HepG2 (cell line): ENCODE results near the gene BAG5. TPM values are rescaled to one million over a fixed set of nuclear protein-coding genes. Genes with fewer than 3 reads are reported as not detected.

Experiments
- CREBL2 ChIP-seq: sonication (generic); formaldehyde crosslinking; IDR thresholded peaks from 2 replicates; pipeline ENCODE4 v1.8.1; 2023; ENCODE audit warnings: missing genetic modification reagents, mild to moderate bottlenecking, borderline replicate concordance
- EEA1 ChIP-seq: sonication (generic); formaldehyde crosslinking; IDR thresholded peaks from 2 replicates; pipeline ENCODE4 v1.5.1; 2020; ENCODE audit warnings: mild to moderate bottlenecking, missing genetic modification reagents, borderline replicate concordance
- MEF2D ChIP-seq: sonication (generic); formaldehyde crosslinking; IDR thresholded peaks from 2 replicates; pipeline ENCODE4 v1.5.1; 2020; ENCODE audit warnings: mild to moderate bottlenecking, missing genetic modification reagents
- NFKB2 ChIP-seq: sonication (generic); formaldehyde crosslinking; IDR thresholded peaks from 2 replicates; pipeline ENCODE4 v1.4.0; 2020; ENCODE audit warnings: missing genetic modification reagents, borderline replicate concordance
- SRY ChIP-seq: sonication (generic); formaldehyde crosslinking; IDR thresholded peaks from 2 replicates; pipeline ENCODE4 v1.8.0; 2022; ENCODE audit warnings: mild to moderate bottlenecking, missing genetic modification reagents
- TCF12 ChIP-seq, 2 experiments: fragments of 450-650 bp in 1 of 2; sonication (generic) in 1 of 2; formaldehyde crosslinking in 1 of 2; IDR thresholded peaks; 2 replicates each; pipeline versions ENCODE4 v1.6.1 to v1.8.0; 2017 to 2022; ENCODE audit warnings: antibody characterized with exemption in 1 of 2, mild to moderate bottlenecking in 1 of 2, missing genetic modification reagents in 1 of 2, moderate library complexity in 1 of 2
- YEATS4 ChIP-seq: sonication (generic); formaldehyde crosslinking; IDR thresholded peaks from 2 replicates; pipeline ENCODE4 v1.4.0; 2020; ENCODE audit warnings: missing genetic modification reagents, borderline replicate concordance
- ZNF503 ChIP-seq: sonication (generic); formaldehyde crosslinking; IDR thresholded peaks from 2 replicates; pipeline ENCODE4 v1.4.0; 2020; ENCODE audit warnings: missing genetic modification reagents
- polyA plus RNA-seq, 8 experiments: library from polyadenylated mRNA; depleted of rRNA in 3 of 8; stranded (reverse) in 7 of 8; unstranded in 1 of 8; fragments of >200 nt; fragmentation: Illumina TruSeq in 4 of 8; extraction: Trizol in 4 of 8; gene quantifications; 2 replicates each; pipeline versions ENCODE4 v1.2.1 to v1.2.3, GENCODE V29; 2011 to 2016; ENCODE audit warnings: low read depth in 4 of 8, missing spikeins in 1 of 8, mixed read lengths in 1 of 8; ENCODE audit not compliant: insufficient read depth in 1 of 8
- total RNA-seq, 5 experiments: library from RNA; depleted of rRNA; stranded (reverse); fragments of >200 nt; fragmentation: Illumina TruSeq; extraction: Trizol; gene quantifications; 2 replicates each; pipeline ENCODE4 v1.2.3, GENCODE V29; 2016; ENCODE audit warnings: low read depth in 1 of 5
- TF ChIP-seq, protein P1 (sequence below): sonication (generic); formaldehyde crosslinking; IDR thresholded peaks from 2 replicates; pipeline ENCODE4 v1.4.0; 2020; ENCODE audit warnings: missing genetic modification reagents, borderline replicate concordance
- TF ChIP-seq, protein P2 (sequence below): sonication (generic); formaldehyde crosslinking; IDR thresholded peaks from 2 replicates; pipeline ENCODE4 v1.4.0; 2020; ENCODE audit warnings: mild to moderate bottlenecking, low read depth, missing genetic modification reagents

Gene BAG5
- total and polyA plus RNA-seq, 2 of the 13 experiments (the other 11 are each of a cell fraction or from before 2014, with no cell fraction given): 3.5 to 21.0 TPM

DNA sequence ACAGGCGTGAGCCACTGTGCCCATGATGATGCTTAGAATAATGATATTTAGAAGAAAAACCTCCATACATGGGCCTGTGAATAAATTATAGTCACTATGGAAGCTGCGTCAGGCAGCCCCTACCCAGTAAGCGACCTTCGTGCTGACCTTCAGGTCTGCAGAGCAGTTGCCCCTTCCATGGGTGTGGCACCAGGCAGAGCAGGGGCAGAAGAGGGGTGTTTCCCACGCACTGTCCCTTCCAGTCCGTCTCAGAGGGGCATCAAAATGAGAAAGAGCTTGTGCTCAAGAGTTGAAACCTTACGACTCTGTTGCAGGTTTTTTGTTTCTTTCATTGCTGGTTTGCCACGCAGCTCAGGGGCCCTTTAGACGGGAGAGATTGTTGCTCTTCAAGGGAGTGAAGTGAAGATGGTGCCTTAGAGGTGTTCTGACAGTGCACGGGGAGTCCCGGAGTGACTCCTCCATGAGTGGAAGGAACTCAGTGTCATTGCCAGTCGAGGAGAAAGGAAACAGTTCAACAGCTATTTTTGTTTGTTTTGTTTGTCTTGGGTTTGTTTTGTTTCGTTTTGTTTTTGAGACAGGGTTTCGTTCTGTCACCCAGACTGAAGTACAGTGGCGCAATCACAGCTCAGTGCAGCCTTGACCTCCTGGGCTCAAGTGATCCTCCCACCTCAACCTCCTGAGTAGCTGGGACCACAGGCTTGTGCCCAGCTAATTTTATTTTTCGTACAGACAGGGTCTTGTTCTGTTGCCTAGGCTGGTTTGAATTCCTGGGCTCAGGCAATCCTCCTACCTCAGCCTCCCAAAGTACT is 53.7 kb downstream of the BAG5 start (continued):
- TF ChIP-seq CREBL2 (CRISPR knock-in tag) (no peak), ZNF503 (no peak), YEATS4 (CRISPR knock-in tag) (no peak), EEA1 (CRISPR knock-in tag) (no peak), TCF12 (IDR thresholded peaks at IDR 0.05) (no peak), TCF12 (CRISPR knock-in tag; IDR thresholded peaks at IDR 0.05) (no peak), SRY (CRISPR knock-in tag) (no peak), NFKB2 (no peak), MEF2D (CRISPR knock-in tag) (no peak)
- TF ChIP-seq, protein P1, sequence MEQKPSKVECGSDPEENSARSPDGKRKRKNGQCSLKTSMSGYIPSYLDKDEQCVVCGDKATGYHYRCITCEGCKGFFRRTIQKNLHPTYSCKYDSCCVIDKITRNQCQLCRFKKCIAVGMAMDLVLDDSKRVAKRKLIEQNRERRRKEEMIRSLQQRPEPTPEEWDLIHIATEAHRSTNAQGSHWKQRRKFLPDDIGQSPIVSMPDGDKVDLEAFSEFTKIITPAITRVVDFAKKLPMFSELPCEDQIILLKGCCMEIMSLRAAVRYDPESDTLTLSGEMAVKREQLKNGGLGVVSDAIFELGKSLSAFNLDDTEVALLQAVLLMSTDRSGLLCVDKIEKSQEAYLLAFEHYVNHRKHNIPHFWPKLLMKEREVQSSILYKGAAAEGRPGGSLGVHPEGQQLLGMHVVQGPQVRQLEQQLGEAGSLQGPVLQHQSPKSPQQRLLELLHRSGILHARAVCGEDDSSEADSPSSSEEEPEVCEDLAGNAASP (CRISPR knock-in tag): no peak
- TF ChIP-seq, protein P2, sequence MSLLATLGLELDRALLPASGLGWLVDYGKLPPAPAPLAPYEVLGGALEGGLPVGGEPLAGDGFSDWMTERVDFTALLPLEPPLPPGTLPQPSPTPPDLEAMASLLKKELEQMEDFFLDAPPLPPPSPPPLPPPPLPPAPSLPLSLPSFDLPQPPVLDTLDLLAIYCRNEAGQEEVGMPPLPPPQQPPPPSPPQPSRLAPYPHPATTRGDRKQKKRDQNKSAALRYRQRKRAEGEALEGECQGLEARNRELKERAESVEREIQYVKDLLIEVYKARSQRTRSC (CRISPR knock-in tag): no peak
